HG02973 (cell line): ENCODE data around the gene C17orf67.
"Not testable (repeated sequence)": the region's sequence is repeated elsewhere in the genome, so short reads cannot be mapped to it uniquely, and the experiment has no call there.

ENCODE experiments used
- ATAC-seq: cut with Tn5 transposase; IDR thresholded peaks from one replicate; pipeline ENCODE4 v1.9.1; 2021; ENCODE audit warnings: moderate library complexity; ENCODE audit not compliant: unreplicated experiment

C17orf67 gene

GRCh38 chr17:56778898-56779297 lies 54.8 kb downstream of the C17orf67 start:
- no peak for ATAC-seq

- no peak for ATAC-seq
Observed at GRCh38 chr17:56777859-56778258, 55.9 kb downstream of the C17orf67 start.

GRCh38 chr17:56774650-56775049 lies 59.1 kb downstream of the C17orf67 start:
- no peak for ATAC-seq

GRCh38 chr17:56773124-56773523 lies 60.6 kb downstream of the C17orf67 start:
- ATAC-seq = no peak

- no peak for ATAC-seq
Observed at GRCh38 chr17:56772442-56772841, 61.3 kb downstream of the C17orf67 start.

GRCh38 chr17:56771975-56772374 lies 61.7 kb downstream of the C17orf67 start:
- no peak for ATAC-seq

GRCh38 chr17:56771563-56771962 lies 62.2 kb downstream of the C17orf67 start:
- ATAC-seq = no peak

GRCh38 chr17:56770427-56770826 lies 63.3 kb downstream of the C17orf67 start:
- no peak for ATAC-seq

GRCh38 chr17:56765449-56765848 lies 68.3 kb downstream of the C17orf67 start:
- no peak for ATAC-seq

- ATAC-seq = no peak
Observed at GRCh38 chr17:56762988-56763387, 70.7 kb downstream of the C17orf67 start.

- no peak for ATAC-seq
Observed at GRCh38 chr17:56762144-56762543, 71.6 kb downstream of the C17orf67 start.

GRCh38 chr17:56761387-56761786 lies 72.3 kb downstream of the C17orf67 start:
- no peak for ATAC-seq

GRCh38 chr17:56757611-56758010 lies 76.1 kb downstream of the C17orf67 start:
- ATAC-seq = not testable (repeated sequence)

- ATAC-seq = no peak
Observed at GRCh38 chr17:56756536-56756935, 77.2 kb downstream of the C17orf67 start.

GRCh38 chr17:56755310-56755709 lies 78.4 kb downstream of the C17orf67 start:
- ATAC-seq = no peak

GRCh38 chr17:56754523-56755208 lies 79.1 kb downstream of the C17orf67 start:
- no peak for ATAC-seq

GRCh38 chr17:56752263-56752836 lies 81.4 kb downstream of the C17orf67 start:
- ATAC-seq = no peak

GRCh38 chr17:56751145-56751738 lies 82.5 kb downstream of the C17orf67 start:
- no peak for ATAC-seq

- no peak for ATAC-seq
Observed at GRCh38 chr17:56744721-56745120, 89.0 kb downstream of the C17orf67 start.

- ATAC-seq = no peak
Observed at GRCh38 chr17:56742601-56743000, 91.1 kb downstream of the C17orf67 start.
